ENCODE measurements around the gene OLIG2. TPM values are rescaled to one million over a fixed set of nuclear protein-coding genes. Genes with fewer than 3 reads are reported as not detected.

Gene OLIG2
- total and polyA plus RNA-seq, 2 of the 13 experiments (the other 11 are each of a cell fraction or from before 2014, with no cell fraction given), result not detected

- Histone ChIP-seq H3K27ac (ENCODE audit: extremely low read length, insufficient read depth, low read length) (no peak overlapping the region), H4K20me1 (ENCODE audit: insufficient read depth, low read length) (no peaks in the 10 kb centered on the region), H2AFZ (ENCODE audit: low read length) (no peak overlapping the region), H3K4me3 (replicated peaks in 1 of 3; ENCODE audit: insufficient read depth in 1 of 3, low read depth in 2 of 3, low read length in 3 of 3) (no peak overlapping the region), H3K4me2 (ENCODE audit: low read depth, low read length) (no peak overlapping the region), H3K27me3 (ENCODE audit: control insufficient read depth in 1 of 2, insufficient read depth in 2 of 2, low read length in 2 of 2) (peaks cover 3 to 25% of the 10 kb centered on the region in 2 experiments; a peak in 4 of 5 replicates), H3K4me1 (ENCODE audit: insufficient read depth, low read length) (no peaks in the 10 kb centered on the region), H3K36me3 (replicated peaks in 1 of 2; ENCODE audit: control insufficient read depth in 1 of 2, insufficient read depth in 2 of 2, low read length in 2 of 2) (no peaks in the 10 kb centered on the region), H3K9ac (ENCODE audit: insufficient read depth, low read depth, low read length) (no peak overlapping the region), H3K9me3 (ENCODE audit: low read length) (no peaks in the 10 kb centered on the region), H3K79me2 (ENCODE audit: insufficient read depth, low read length) (no peaks in the 10 kb centered on the region)
- TF ChIP-seq AFF4 (CRISPR knock-in tag; IDR thresholded peaks at IDR 0.05) (no peak), ZNF777 (CRISPR knock-in tag; IDR thresholded peaks at IDR 0.05) (no peak), BCL3 (CRISPR knock-in tag; IDR thresholded peaks at IDR 0.05) (no peak), FOSL1 (CRISPR knock-in tag; IDR thresholded peaks at IDR 0.05; ENCODE audit: borderline replicate concordance) (no peak), U2AF2 (IDR thresholded peaks at IDR 0.05; ENCODE audit: low read depth, low read length) (no peak), ZNF776 (CRISPR knock-in tag; IDR thresholded peaks at IDR 0.05) (no peak), MZF1 (CRISPR knock-in tag; IDR thresholded peaks at IDR 0.05; ENCODE audit: borderline replicate concordance) (no peak), KDM5B (CRISPR knock-in tag; IDR thresholded peaks at IDR 0.05; ENCODE audit: borderline replicate concordance) (no peak), ZNF740 (CRISPR knock-in tag; IDR thresholded peaks at IDR 0.05) (no peak), MYNN (CRISPR knock-in tag; IDR thresholded peaks at IDR 0.05; ENCODE audit: low read depth) (no peak), XRCC5 (optimal IDR thresholded peaks at IDR 0.05; ENCODE audit: low read length) (no peak), NFKBIZ (CRISPR knock-in tag; IDR thresholded peaks at IDR 0.05) (no peak), ZNF564 (CRISPR knock-in tag; IDR thresholded peaks at IDR 0.05) (no peak), NONO (IDR thresholded peaks at IDR 0.05) (no peak), NONO (CRISPR knock-in tag; conservative IDR thresholded peaks at IDR 0.05) (no peak), STAT6 (CRISPR knock-in tag; IDR thresholded peaks at IDR 0.05; ENCODE audit: borderline replicate concordance) (no peak), ZNF468 (CRISPR knock-in tag; IDR thresholded peaks at IDR 0.05) (no peak)
- no TSS peak for BruUV-seq (replicated peaks)
- FAIRE-seq, result no peak
- ChIA-PET CTCF (ENCODE audit: low intra/inter-chr PET ratio, low total read pairs) (no interaction called here), POLR2A (no interaction called here)
- ATAC-seq, result no peak
- no peak for DNase-seq (ENCODE audit: low spot score)
- intact Hi-C loops (cut with micrococcal nuclease; ENCODE audit: unreplicated experiment) (no loop called here), in situ Hi-C loops (cut with HindIII; ENCODE audit: extremely low pct_ligation_motif_present, low pct_unique_long_range_greater_than_20kb) (no loop called here)
- WGBS (ENCODE audit: low lambda C conversion rate), result 41% methylated on average over 5 of the region's 5 CpGs
Observed at GRCh38 chr21:33063375-33063883, 37.7 kb downstream of the OLIG2 start.

Data from HepG2 (cell line).